Globus pallidus (tissue), 1 donor: ENCODE measurements around the gene BRMS1.

ENCODE experiments used
- DNase-seq: peaks from one replicate; pipeline ENCODE4 v3.0.0-alpha.2; 2015; ENCODE audit warnings: low spot score

Gene BRMS1

GRCh38 chr11:66309475-66309874, 35.4 kb downstream of the BRMS1 start:
- no peak for DNase-seq

DNA sequence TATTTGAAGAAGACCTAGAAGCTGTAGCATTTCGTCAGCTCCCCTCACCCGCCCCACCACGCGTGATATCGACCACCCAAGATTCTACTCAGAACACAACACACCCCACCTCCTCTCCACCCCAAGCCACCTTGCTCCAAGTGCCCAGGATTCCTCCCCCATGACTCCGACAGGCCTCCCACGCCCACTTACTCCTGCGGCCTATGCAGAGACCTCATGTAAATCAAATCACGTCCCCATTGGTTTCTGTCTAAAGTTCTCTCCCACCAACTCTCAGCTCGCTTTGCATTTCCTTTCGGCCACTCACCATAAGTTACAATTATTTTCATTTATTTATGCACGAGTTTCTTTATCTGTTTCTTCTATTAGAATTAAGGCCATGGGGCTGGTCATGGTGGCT, 42.2 kb downstream of the BRMS1 start:
- DNase-seq: no peak

DNA sequence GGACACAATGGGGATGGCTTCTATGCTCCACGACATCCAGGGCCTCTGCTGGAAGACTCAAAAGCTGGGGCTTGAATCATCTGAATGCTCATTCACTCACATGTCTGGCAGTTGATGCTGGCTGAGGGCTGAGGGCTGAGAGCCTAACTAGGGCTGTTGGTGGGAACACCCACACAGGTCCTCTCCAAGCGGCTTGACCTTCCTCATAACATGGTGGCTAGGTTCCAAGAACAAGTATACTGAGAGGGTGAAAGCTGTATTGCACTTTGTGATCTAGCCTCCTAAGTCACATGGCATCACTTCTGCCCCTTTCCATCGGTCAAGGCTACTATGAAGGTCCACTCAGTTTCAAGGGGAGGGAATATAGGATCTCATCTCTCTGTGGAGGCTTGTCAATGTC, 45.7 kb downstream of the BRMS1 start:
- no peak for DNase-seq

GRCh38 chr11:66297610-66298009, 47.3 kb downstream of the BRMS1 start:
- no peak for DNase-seq

- DNase-seq: no peak
Observed at GRCh38 chr11:66294626-66295620, 50.0 kb downstream of the BRMS1 start.

DNA sequence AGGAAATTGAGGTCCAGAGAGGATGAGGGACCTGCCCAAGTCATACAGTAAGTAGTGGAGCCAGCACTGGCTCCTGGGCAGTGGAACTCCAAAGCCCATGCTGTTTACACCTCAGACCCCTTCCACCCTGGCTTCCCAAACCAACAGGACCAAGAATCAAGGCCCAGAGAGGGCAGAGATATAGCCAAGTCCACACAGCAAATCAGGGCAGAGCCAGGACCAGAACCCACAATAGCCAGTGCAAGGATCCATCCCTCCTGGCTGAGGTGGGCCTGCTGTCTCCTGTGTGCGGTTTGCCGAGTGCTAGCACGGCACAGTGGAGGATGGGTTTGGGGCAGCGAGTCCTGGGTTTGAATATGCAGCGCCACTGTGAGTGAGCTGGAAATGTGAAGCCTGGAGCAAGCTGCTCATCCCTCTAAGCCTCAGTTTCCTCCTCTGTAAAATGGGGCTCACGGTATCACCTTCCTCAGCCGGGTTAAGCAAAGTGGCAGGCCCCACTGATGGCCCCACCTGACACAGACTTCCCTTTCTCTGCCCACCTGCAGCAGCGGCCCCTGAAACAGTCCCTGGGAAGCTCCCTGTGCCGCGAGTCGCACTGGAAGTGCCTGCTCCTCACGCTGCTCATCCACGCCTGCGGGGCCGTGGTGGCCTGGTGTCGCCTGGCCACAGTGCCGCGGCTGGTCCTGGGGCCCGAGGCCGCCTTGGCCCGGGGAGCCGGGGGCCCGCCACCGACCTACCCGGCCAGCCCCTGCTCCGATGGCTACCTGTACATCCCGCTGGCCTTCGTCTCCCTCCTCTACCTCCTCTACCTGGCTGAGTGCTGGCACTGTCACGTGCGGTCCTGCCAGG, 50.9 kb downstream of the BRMS1 start:
- no peak for DNase-seq

- DNase-seq: no peak
Observed at GRCh38 chr11:66293352-66293751, 51.6 kb downstream of the BRMS1 start.

- no peak for DNase-seq
Observed at GRCh38 chr11:66292543-66293332, 52.2 kb downstream of the BRMS1 start.

- peak; percentile 66 for DNase-seq
Observed at GRCh38 chr11:66291706-66292542, 53.0 kb downstream of the BRMS1 start, which contains the start of gene TMEM151A. Gene TMEM151A, plus strand, starts transcription at chr11:66291894. Its CDS starts 120 bp downstream, at chr11:66292014.

DNA sequence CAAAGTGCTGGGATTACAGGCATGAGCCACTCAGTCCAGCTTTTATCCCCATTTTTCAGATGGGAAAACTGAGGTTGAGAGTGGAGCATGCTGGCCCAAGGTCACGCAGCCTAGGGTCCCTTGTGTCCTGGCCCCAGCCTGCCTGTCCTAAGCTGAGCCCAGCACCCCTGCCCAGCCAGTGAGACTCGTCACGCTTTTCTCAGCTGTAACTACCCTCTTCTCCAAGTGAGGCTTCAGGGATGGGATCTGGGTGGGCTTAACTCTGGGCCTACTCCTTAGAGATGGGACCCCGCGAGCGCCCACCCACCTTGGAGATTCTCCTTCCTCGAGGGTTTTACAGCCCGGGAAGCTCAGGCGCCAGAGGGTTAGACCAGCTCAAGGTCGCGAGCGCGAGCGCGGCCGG, 53.6 kb downstream of the BRMS1 start:
- DNase-seq: no peak

DNA sequence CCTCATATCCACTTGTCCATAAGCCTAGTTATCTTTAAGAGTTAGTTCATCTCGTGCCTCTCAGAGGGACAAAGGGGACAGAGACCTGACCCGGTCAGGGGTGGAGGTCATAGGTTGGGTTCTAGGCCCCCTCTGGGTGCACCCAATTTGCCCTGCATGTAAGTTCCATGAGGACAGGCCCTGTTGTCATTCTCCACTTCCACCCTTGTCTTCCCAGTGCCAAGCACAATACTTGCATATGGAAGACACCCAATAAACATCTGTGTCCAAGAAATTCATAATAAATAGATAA, 54.6 kb downstream of the BRMS1 start:
- no peak for DNase-seq

DNA sequence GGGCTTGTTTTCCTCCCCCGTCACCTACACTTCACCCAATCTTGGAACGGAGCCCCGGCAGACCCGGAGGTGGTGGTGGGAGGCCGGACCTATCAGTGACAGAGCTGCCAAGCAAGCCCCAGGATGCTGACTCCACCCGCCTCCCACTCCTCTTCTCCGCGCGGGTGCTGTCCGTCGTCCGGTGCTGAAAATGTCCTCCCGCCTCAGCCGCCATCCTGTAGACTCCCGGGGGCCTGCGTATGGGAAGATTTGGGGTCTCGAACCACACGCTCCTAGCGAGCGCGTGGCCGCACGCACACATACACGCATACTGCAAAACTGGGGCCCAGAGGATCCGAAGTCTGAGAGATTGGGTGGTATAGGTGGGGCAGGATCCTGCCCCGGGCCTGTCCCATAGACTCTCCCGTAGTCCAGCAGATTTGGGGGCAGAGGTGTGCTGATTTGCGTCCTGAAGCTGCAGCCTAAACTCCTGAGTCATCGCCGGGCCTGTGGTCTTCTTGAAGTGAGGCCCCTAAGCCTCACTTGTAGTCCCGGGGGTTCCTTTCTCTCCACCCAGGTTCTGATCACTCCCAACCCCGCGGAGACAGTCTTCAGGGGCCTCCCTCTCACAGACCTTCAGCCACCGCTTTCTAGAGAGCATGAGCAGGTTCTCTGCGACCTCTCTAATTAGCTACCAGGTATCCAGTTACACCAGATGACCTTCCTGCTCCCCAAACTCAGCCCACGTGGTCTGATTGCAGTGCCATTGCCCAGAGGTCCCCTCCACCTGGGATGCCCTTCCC, 55.2 kb downstream of the BRMS1 start:
- DNase-seq: no peak

DNA sequence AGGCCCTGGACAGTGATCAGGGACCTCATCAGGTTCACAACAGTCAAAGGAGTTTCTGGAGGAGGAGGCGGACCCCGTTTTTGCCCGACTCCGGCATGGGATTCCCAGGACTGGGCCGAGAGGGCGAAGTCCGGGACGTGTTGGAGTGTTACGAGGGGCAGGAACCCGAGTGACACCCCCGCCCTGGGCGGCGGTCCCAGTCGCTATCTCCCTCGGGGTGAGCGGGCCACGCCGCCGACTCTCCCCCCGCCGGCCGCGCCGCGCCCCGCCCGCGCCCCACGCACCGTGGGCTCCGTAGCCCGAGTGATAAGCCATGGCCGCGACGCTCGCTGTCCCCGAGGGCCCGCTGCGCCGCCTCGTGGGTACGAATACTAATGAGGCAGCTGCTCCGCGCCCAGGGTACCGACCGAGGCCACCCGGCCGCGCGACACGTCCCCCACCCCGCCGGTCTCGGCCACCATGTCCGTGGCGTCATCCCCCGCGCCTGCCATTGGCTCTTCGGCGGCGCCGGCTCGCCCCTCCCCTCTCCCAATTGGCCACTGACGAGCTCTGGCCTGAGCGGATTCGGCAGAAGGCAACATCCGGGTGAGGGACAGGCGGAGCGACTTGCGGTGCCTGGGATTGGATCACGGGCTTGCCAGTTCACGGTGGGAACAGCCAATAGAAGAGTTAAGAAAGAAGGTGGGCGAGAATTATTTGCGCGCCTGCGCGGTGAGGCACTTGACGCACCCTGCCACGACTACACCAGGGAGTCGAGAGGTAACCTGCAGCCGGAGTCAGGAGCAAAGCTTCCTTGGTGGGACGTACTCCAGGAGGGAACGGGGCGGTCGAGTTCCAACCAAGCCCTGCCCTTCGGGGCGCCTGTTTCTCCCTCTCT, 56.0 kb downstream of the BRMS1 start, which contains the start of gene YIF1A:
Gene YIF1A, minus strand, starts transcription at position 473 of the 877 bp plus-strand sequence. Its CDS starts 158 bp downstream, at position 315.
- DNase-seq: peak; percentile 99

GRCh38 chr11:66287889-66288670, 56.8 kb downstream of the BRMS1 start:
- no peak for DNase-seq
